Measurements from ENCODE around the gene SIAH1. TPM values are rescaled to one million over a fixed set of nuclear protein-coding genes. Genes with fewer than 3 reads are reported as not detected.

SIAH1 gene
- total and polyA plus RNA-seq, 2 donors from 2014 or later: 12.7 to 26.8 TPM

GRCh38 chr16:48367441-48368049 lies 17.7 kb downstream of the SIAH1 start:
- DNase-seq (no peak), FAIRE-seq (no peak)

GRCh38 chr16:48366165-48367093 lies 18.8 kb downstream of the SIAH1 start:
- TF ChIP-seq CTCF (IDR thresholded peaks at IDR 0.05; ENCODE audit: borderline replicate concordance, extremely low read depth, insufficient read depth): no peak

More at GRCh38 chr16:48367441-48368049, 17.7 kb downstream of the SIAH1 start:
- Histone ChIP-seq H3K4me3 (ENCODE audit: low read length in 3 of 3) (no peak overlapping the region), H3K4me1 (ENCODE audit: control insufficient read depth in 2 of 3, insufficient read depth in 2 of 3, low read depth in 1 of 3, low read length in 3 of 3) (peaks cover 0 to 22% (median 13%) of the 10 kb centered on the region in 3 donors), H3K27me3 (ENCODE audit: control insufficient read depth, insufficient read depth, low read length) (no peaks in the 10 kb centered on the region), H3K27ac (ENCODE audit: low read depth in 2 of 2, low read length in 2 of 2) (no peak overlapping the region), H3K9me3 (ENCODE audit: control insufficient read depth in 2 of 3, insufficient read depth in 1 of 3, low read length in 3 of 3) (no peaks in the 10 kb centered on the region), H3K36me3 (ENCODE audit: control insufficient read depth in 2 of 3, insufficient read depth in 3 of 3, low read length in 3 of 3) (no peaks in the 10 kb centered on the region), H3K9ac (ENCODE audit: low read length in 3 of 3) (no peak overlapping the region)
- no peak for TF ChIP-seq CTCF (IDR thresholded peaks at IDR 0.05; ENCODE audit: borderline replicate concordance, extremely low read depth, insufficient read depth)
- intact Hi-C loops (cut with DNase I): no loop called here

GRCh38 chr16:48365601-48366164 lies 19.5 kb downstream of the SIAH1 start:
- Histone ChIP-seq H3K27me3 (ENCODE audit: control insufficient read depth, insufficient read depth, low read length) (no peaks in the 10 kb centered on the region), H3K27ac (ENCODE audit: low read depth in 2 of 2, low read length in 2 of 2) (peak overlapping the region; percentile 56 to 71), H3K9ac (ENCODE audit: low read length in 3 of 3) (peak overlapping the region; percentile 20 to 47 (median 42)), H3K36me3 (ENCODE audit: control insufficient read depth in 2 of 3, insufficient read depth in 3 of 3, low read length in 3 of 3) (peaks cover 0 to 3% (median 0%) of the 10 kb centered on the region in 3 donors), H3K4me1 (ENCODE audit: control insufficient read depth in 2 of 3, insufficient read depth in 2 of 3, low read depth in 1 of 3, low read length in 3 of 3) (peaks cover 0 to 22% (median 0%) of the 10 kb centered on the region in 3 donors), H3K4me3 (ENCODE audit: low read length in 3 of 3) (peak overlapping the region; percentile 65 to 70 (median 67)), H3K9me3 (ENCODE audit: control insufficient read depth in 2 of 3, insufficient read depth in 1 of 3, low read length in 3 of 3) (no peaks in the 10 kb centered on the region)
- intact Hi-C loops (cut with DNase I): no loop called here
- DNase-seq: peak; percentile 87 to 96 (median 90)
- TF ChIP-seq CTCF (IDR thresholded peaks at IDR 0.05; ENCODE audit: borderline replicate concordance, extremely low read depth, insufficient read depth): no peak
- no peak for FAIRE-seq

More at GRCh38 chr16:48366165-48367093, 18.8 kb downstream of the SIAH1 start:
- DNase-seq (peak in 3 of 5 donors; percentile 33 to 64 (median 48)), FAIRE-seq (no peak)
- intact Hi-C loops (cut with DNase I): no loop called here
- Histone ChIP-seq H3K4me1 (ENCODE audit: control insufficient read depth in 2 of 3, insufficient read depth in 2 of 3, low read depth in 1 of 3, low read length in 3 of 3) (peaks cover 0 to 22% (median 3%) of the 10 kb centered on the region in 3 donors), H3K9me3 (ENCODE audit: control insufficient read depth in 2 of 3, insufficient read depth in 1 of 3, low read length in 3 of 3) (no peaks in the 10 kb centered on the region), H3K9ac (ENCODE audit: low read length in 3 of 3) (peak overlapping the region in 2 of 3 donors; percentile 42 to 43), H3K27ac (ENCODE audit: low read depth in 2 of 2, low read length in 2 of 2) (peak overlapping the region; percentile 56 to 71), H3K27me3 (ENCODE audit: control insufficient read depth, insufficient read depth, low read length) (no peaks in the 10 kb centered on the region), H3K36me3 (ENCODE audit: control insufficient read depth in 2 of 3, insufficient read depth in 3 of 3, low read length in 3 of 3) (peaks cover 0 to 2% (median 0%) of the 10 kb centered on the region in 3 donors), H3K4me3 (ENCODE audit: low read length in 3 of 3) (peak overlapping the region; percentile 65 to 70 (median 67))

Measured in kidney (tissue), 14 donors.